A549 (cell line): ENCODE results near the gene GGNBP2. TPM values are rescaled to one million over a fixed set of nuclear protein-coding genes. Genes with fewer than 3 reads are reported as not detected.

Experiments
- ATAC-seq, 2 experiments: fragments of 200-7000 bp in 1 of 2; fragments of >200 bp in 1 of 2; cut with Nextera tagmentation in 1 of 2; cut with Tn5 transposase in 1 of 2; 3 replicates each; pipeline versions ENCODE4 v1.8.0 to v1.9.1; 2018 to 2020; ENCODE audit warnings: mild to moderate bottlenecking in 1 of 2, moderate library complexity in 1 of 2
- CTCF ChIA-PET: fragments of 300-600 bp; sonication (Branson Sonifier 250); formaldehyde crosslinking; extraction: SDS; loops from one replicate; lab custom pipeline; 2021; ENCODE audit warnings: antibody characterized with exemption, inconsistent platforms; lab: Yijun Ruan, JAX
- POLR2A ChIA-PET: fragments of 350-600 bp; formaldehyde crosslinking; extraction: SDS; loops from one replicate; lab custom pipeline; 2021; ENCODE audit warnings: antibody characterized with exemption, inconsistent platforms; lab: Yijun Ruan, JAX
- DNase-seq, 2 experiments: peaks; one replicate each; pipeline versions ENCODE4 v3.0.0 to v3.0.0-alpha.2; 2011 to 2016; ENCODE audit warnings: low read depth in 1 of 2, low spot score in 1 of 2
- FAIRE-seq: peaks from 2 replicates; lab custom pipeline; 2011; peaks lifted over from hg19 to GRCh38; lab: Jason Lieb, UNC
- H3K27ac ChIP-seq, 2 experiments: fragments of >200 bp; sonication (Bioruptor Twin); formaldehyde crosslinking; 3 replicates each; pipeline ENCODE4 v1.5.1; 2016 to 2017
- H3K4me1 ChIP-seq: fragments of >200 bp; sonication (Bioruptor Twin); formaldehyde crosslinking; 3 replicates; pipeline ENCODE4 v1.6.1; 2016
- H3K4me2 ChIP-seq: fragments of >200 bp; sonication (Bioruptor Twin); formaldehyde crosslinking; 3 replicates; pipeline ENCODE4 v1.6.1; 2016
- H3K4me3 ChIP-seq: fragments of >200 bp; sonication (Bioruptor Twin); formaldehyde crosslinking; 3 replicates; pipeline ENCODE4 v1.5.1; 2016
- H3K9me3 ChIP-seq: fragments of >200 bp; sonication (Bioruptor Twin); formaldehyde crosslinking; 3 replicates; pipeline ENCODE4 v1.6.1; 2016
- BHLHE40 ChIP-seq: IDR thresholded peaks from 2 replicates; pipeline ENCODE4 v1.6.1; 2012; ENCODE audit warnings: low read depth, low read length, inconsistent platforms
- CEBPB ChIP-seq, 2 experiments: fragments of >200 bp in 1 of 2; sonication (Bioruptor Twin) in 1 of 2; formaldehyde crosslinking in 1 of 2; IDR thresholded peaks; 2 replicates each; pipeline ENCODE4 v1.6.1; 2012 to 2016
- CHD4 ChIP-seq: fragments of 200-600 bp; sonication (generic); IDR thresholded peaks from 2 replicates; pipeline ENCODE4 v1.6.1; 2016; ENCODE audit warnings: antibody characterized with exemption, mild to moderate bottlenecking, borderline replicate concordance
- CTCF ChIP-seq: fragments of >200 bp; sonication (Bioruptor Twin); formaldehyde crosslinking; IDR thresholded peaks from 3 replicates; pipeline ENCODE4 v1.5.1; 2016
- ESRRA ChIP-seq: fragments of 150-350 bp; IDR thresholded peaks from 2 replicates; pipeline ENCODE4 v1.6.1; 2014; ENCODE audit warnings: mild to moderate bottlenecking, low read length, borderline replicate concordance
- FOXS1 ChIP-seq: fragments of 250-450 bp; sonication (Bioruptor Pico); IDR thresholded peaks from 2 replicates; pipeline ENCODE4 v1.5.0; 2020; ENCODE audit warnings: mild to moderate bottlenecking, moderate library complexity
- HDAC2 ChIP-seq: fragments of 200-600 bp; sonication (generic); IDR thresholded peaks from 2 replicates; pipeline ENCODE4 v1.6.1; 2016
- HES2 ChIP-seq: fragments of >200 bp; sonication (Bioruptor Twin); formaldehyde crosslinking; IDR thresholded peaks from 2 replicates; pipeline ENCODE4 v1.6.1; 2016
- HOXA7 ChIP-seq: fragments of 250-450 bp; sonication (Bioruptor Pico); IDR thresholded peaks from 2 replicates; pipeline ENCODE4 v1.5.0; 2020; ENCODE audit warnings: mild to moderate bottlenecking, moderate library complexity
- JUNB ChIP-seq: fragments of >200 bp; sonication (Bioruptor Twin); formaldehyde crosslinking; IDR thresholded peaks from 2 replicates; pipeline ENCODE4 v1.6.1; 2016
- KDM5A ChIP-seq: fragments of 200-600 bp; sonication (generic); IDR thresholded peaks from 2 replicates; pipeline ENCODE4 v1.6.1; 2016; ENCODE audit warnings: antibody characterized with exemption, mild to moderate bottlenecking
- MAFK ChIP-seq: fragments of 450-650 bp; IDR thresholded peaks from 2 replicates; pipeline ENCODE4 v1.6.1; 2014; ENCODE audit not compliant: partially characterized antibody
- MAX ChIP-seq: IDR thresholded peaks from 2 replicates; pipeline ENCODE4 v1.6.1; 2012
- NPAS2 ChIP-seq: fragments of 250-450 bp; sonication (Bioruptor Pico); IDR thresholded peaks from 2 replicates; pipeline ENCODE4 v1.8.0; 2022; ENCODE audit warnings: mild to moderate bottlenecking, moderate library complexity, borderline replicate concordance
- POLR2A ChIP-seq: IDR thresholded peaks from 2 replicates; pipeline ENCODE4 v1.6.1; 2012; ENCODE audit warnings: mild to moderate bottlenecking, low read length
- RARB ChIP-seq: fragments of 250-450 bp; sonication (Bioruptor Pico); IDR thresholded peaks from 2 replicates; pipeline ENCODE4 v1.8.0; 2021; ENCODE audit warnings: mild to moderate bottlenecking, moderate library complexity
- RCOR1 ChIP-seq: fragments of 150-350 bp; IDR thresholded peaks from 2 replicates; pipeline ENCODE4 v1.6.1; 2014; ENCODE audit warnings: antibody characterized with exemption, low read length, low read depth
- RNF2 ChIP-seq: fragments of 200-600 bp; sonication (generic); IDR thresholded peaks from 2 replicates; pipeline ENCODE4 v1.6.1; 2016; ENCODE audit warnings: low read depth, mild to moderate bottlenecking, antibody characterized with exemption, moderate library complexity, borderline replicate concordance
- TFCP2L1 ChIP-seq: fragments of 250-450 bp; sonication (Bioruptor Pico); IDR thresholded peaks from 2 replicates; pipeline ENCODE4 v1.5.0; 2021; ENCODE audit warnings: mild to moderate bottlenecking
- USF2 ChIP-seq: fragments of 450-650 bp; IDR thresholded peaks from 2 replicates; pipeline ENCODE4 v1.6.1; 2014; ENCODE audit warnings: antibody characterized with exemption
- ZC3H11A ChIP-seq: fragments of 450-650 bp; IDR thresholded peaks from 2 replicates; pipeline ENCODE4 v1.6.1; 2014; ENCODE audit warnings: antibody characterized with exemption, mild to moderate bottlenecking
- ZSCAN20 ChIP-seq: fragments of 250-450 bp; sonication (Bioruptor Pico); IDR thresholded peaks from 2 replicates; pipeline ENCODE4 v1.8.0; 2022; ENCODE audit warnings: mild to moderate bottlenecking, moderate library complexity
- WGBS: methylation state at CpG from one replicate; pipeline ENCODE4 v1.1.6; 2017; ENCODE audit errors: missing lambda C conversion rate; 5-methylcytosine and 5-hydroxymethylcytosine counted together
- polyA plus RNA-seq, 4 experiments: library from polyadenylated mRNA; depleted of rRNA in 3 of 4; stranded (reverse); fragments of >200 nt; fragmentation: RNase III in 1 of 4; extraction: RNeasy Plus Mini Kit Qiagen cat#74134 plus additional on column Dnase treatment in 1 of 4; gene quantifications; 2 replicates in 3 of 4; 3 replicates in 1 of 4; pipeline ENCODE4 v1.2.3, GENCODE V29; 2011 to 2017

GGNBP2 gene
- polyA plus RNA-seq, 2 of the 4 experiments (the other 2 are of a cell fraction), result 83.7 to 144 TPM

GRCh38 chr17:36550491-36551417 is 6.0 kb downstream of the GGNBP2 start:
- no peak overlapping the region for H3K27ac ChIP-seq
- H3K9me3 ChIP-seq, result no peaks in the 10 kb centered on the region
- DNase-seq (no peak), FAIRE-seq (no peak)
- POLR2A ChIA-PET, result no interaction called here
- no peak for TF ChIP-seq JUNB
- TF ChIP-seq USF2, result no peak
- TF ChIP-seq RARB, result no peak
- TF ChIP-seq HES2, result no peak
- no peak for TF ChIP-seq CHD4
- no peak for TF ChIP-seq RNF2
- no peak for TF ChIP-seq MAX
- no peak for TF ChIP-seq HDAC2
- no peak for TF ChIP-seq CEBPB (IDR thresholded peaks at IDR 0.05)
- TF ChIP-seq KDM5A, result no peak
- TF ChIP-seq FOXS1 (CRISPR knock-in tag), result no peak
- no peak for TF ChIP-seq HOXA7 (CRISPR knock-in tag)
- TF ChIP-seq, all 56 proteins: peak for 0
- no peak for ATAC-seq
- CTCF ChIA-PET, result interaction anchor here (0.6 to 4.3 kb wide), 4 partner anchors 14 to 56 kb away, joined by 3 to 12 read pairs (median 4); no protein-coding TSS in a partner anchor
- WGBS, result 93% methylated on average over 8 of the region's 8 CpGs
- Histone ChIP-seq H3K4me3 (no peak overlapping the region), H3K4me2 (no peak overlapping the region), H3K4me1 (peaks cover 22% of the 10 kb centered on the region)

GRCh38 chr17:36553459-36553858 is 8.7 kb downstream of the GGNBP2 start:
- POLR2A ChIA-PET, result no interaction called here
- FAIRE-seq, result no peak

GRCh38 chr17:36566081-36566480 is 21.4 kb downstream of the GGNBP2 start:
- no peak for TF ChIP-seq BHLHE40
- no peak for TF ChIP-seq FOXS1 (CRISPR knock-in tag)
- TF ChIP-seq KDM5A, result no peak
- TF ChIP-seq ESRRA, result no peak
- no peak for TF ChIP-seq ZC3H11A
- no peak for TF ChIP-seq MAFK
- TF ChIP-seq HOXA7 (CRISPR knock-in tag), result no peak
- no peak for TF ChIP-seq TFCP2L1 (CRISPR knock-in tag)
- no peak for TF ChIP-seq RCOR1
- TF ChIP-seq HDAC2, result no peak
- no peak for TF ChIP-seq CTCF
- no peak for TF ChIP-seq ZSCAN20 (CRISPR knock-in tag)
- TF ChIP-seq POLR2A, result no peak
- no peak for TF ChIP-seq NPAS2 (CRISPR knock-in tag)
- FAIRE-seq, result no peak
- Histone ChIP-seq H3K4me1 (no peaks in the 10 kb centered on the region), H3K4me3 (no peak overlapping the region), H3K4me2 (no peak overlapping the region), H3K9me3 (no peaks in the 10 kb centered on the region), H3K27ac (no peak overlapping the region)
- ChIA-PET POLR2A (no interaction called here), CTCF (interaction anchor here (0.7 to 1.4 kb wide), 3 partner anchors 32 to 482 kb away, joined by 3 to 6 read pairs (median 4); partner anchors contain the start of genes MYO19 and PIGW)
- 91% methylated on average over 4 of the region's 4 CpGs for WGBS
- DNase-seq, result no peak
- ATAC-seq, result no peak

More at GRCh38 chr17:36553459-36553858, 8.7 kb downstream of the GGNBP2 start:
- 85% methylated on average over 3 of the region's 3 CpGs for WGBS
- no peak for TF ChIP-seq RNF2
- Histone ChIP-seq H3K9me3 (no peaks in the 10 kb centered on the region), H3K4me3 (no peak overlapping the region), H3K4me1 (peaks cover 7% of the 10 kb centered on the region; the same call in 2 of the 3 replicates), H3K27ac (no peak overlapping the region), H3K4me2 (no peak overlapping the region)
- DNase-seq (no peak), ATAC-seq (no peak)
- CTCF ChIA-PET, result interaction anchor here (4.3 kb wide), 1 partner anchor 11 kb away, joined by 12 read pairs; no protein-coding TSS in a partner anchor
